ENCODE data around the gene FANCI. TPM values are rescaled to one million over a fixed set of nuclear protein-coding genes. Genes with fewer than 3 reads are reported as not detected.

FANCI gene
- total RNA-seq, 2 experiments from 2014 or later = 6.1 to 7.1 TPM

DNA sequence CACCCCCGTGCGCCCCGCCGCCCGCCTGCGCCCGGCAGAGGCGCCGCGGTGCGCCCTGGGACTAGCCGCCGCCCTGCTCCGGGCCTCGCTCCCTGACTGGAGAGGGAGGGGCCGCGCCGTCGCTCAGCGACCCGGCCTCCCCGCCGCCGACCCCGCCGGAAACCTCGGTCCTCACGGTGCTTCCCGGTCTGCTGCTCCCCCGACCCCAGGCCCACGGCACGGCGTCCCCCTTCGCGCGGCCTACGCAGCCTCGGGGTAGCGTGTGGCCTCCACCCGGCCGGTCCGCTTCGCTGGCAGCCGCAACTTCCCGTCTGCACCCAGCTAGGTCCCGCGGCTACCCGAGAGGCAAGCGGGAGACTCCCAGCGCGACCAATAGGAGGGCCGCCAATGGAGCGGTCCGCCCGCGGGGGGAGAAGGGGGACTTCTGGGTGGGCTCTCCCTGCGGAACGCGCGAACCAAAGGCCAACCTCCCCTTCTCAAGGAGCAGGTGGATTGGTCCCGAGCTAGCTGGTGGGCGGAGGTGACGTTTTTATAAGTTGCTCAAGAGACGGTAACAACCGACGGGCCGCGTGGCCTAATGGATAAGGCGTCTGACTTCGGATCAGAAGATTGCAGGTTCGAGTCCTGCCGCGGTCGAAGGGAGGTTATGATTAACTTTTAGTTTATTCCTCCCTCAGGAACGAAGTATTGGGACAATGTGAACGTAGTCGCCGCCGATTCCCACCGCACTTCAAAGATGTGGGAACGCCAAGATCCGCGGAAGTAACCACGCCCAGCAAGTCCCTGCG, 90.9 kb downstream of the FANCI start, which contains the start of gene POLG:
TSS of gene POLG (minus strand) at position 315 of the 788 bp plus-strand sequence. CDS start 1,070 bp downstream, outside the sequence.
- Histone ChIP-seq H3K9me3 (ENCODE audit: control insufficient read depth in 1 of 2, insufficient read depth in 1 of 2, low read length in 2 of 2) (no peaks in the 10 kb centered on the region), H3K27me3 (ENCODE audit: control insufficient read depth in 1 of 2, insufficient read depth in 2 of 2, low read length in 2 of 2) (no peaks in the 10 kb centered on the region), H3K36me3 (ENCODE audit: insufficient read depth, low read length) (peaks cover 36% of the 10 kb centered on the region), H3K4me1 (ENCODE audit: insufficient read depth, low read length) (peaks cover 54% of the 10 kb centered on the region), H3K27ac (ENCODE audit: low read depth in 1 of 2, low read length in 2 of 2) (peak within 1 kb of the TSS; percentile 55 to 79), H3K4me3 (ENCODE audit: low read length) (peak within 1 kb of the TSS; percentile 92)
- DNase-seq (peak; percentile 98 to 100 (median 99)), ATAC-seq (ENCODE audit: poor library complexity) (peak; percentile 91)
- H3K9me3 Mint-ChIP-seq = peaks cover 2% of the 10 kb centered on the region
- ChIA-PET POLR2A (interaction anchor here (0.7 to 2.0 kb wide), 10 partner anchors 11 to 1620 kb away, joined by 3 to 12 read pairs (median 5); partner anchors contain the start of genes ABHD2, FANCI, ISG20 and MRPL46), CTCF (interaction anchor here (1.3 to 3.0 kb wide), 3 partner anchors 9 to 128 kb away, joined by 3 to 22 read pairs (median 3); no protein-coding TSS in a partner anchor)
- peaks cover 11% of the 10 kb centered on the region for H3K27me3 Mint-ChIP-seq
- intact Hi-C loops (cut with DNase I, micrococcal nuclease) = loop anchor here (5.0 to 10.0 kb wide), 4 partner anchors 360 to 790 kb away; partner anchors contain the start of genes AEN (in 2 of the 2), DET1 (in 1 of the 2), PEX11A (in 1 of the 2) and WDR93 (in 1 of the 2)
- peak within 1 kb of the TSS; percentile 100 for H3K27ac Mint-ChIP-seq
- H3K36me3 Mint-ChIP-seq (ENCODE audit: low read depth) = peaks cover 46% of the 10 kb centered on the region
- H3K4me1 Mint-ChIP-seq (ENCODE audit: low read depth) = peaks cover 56% of the 10 kb centered on the region
- TF ChIP-seq, protein P1, sequence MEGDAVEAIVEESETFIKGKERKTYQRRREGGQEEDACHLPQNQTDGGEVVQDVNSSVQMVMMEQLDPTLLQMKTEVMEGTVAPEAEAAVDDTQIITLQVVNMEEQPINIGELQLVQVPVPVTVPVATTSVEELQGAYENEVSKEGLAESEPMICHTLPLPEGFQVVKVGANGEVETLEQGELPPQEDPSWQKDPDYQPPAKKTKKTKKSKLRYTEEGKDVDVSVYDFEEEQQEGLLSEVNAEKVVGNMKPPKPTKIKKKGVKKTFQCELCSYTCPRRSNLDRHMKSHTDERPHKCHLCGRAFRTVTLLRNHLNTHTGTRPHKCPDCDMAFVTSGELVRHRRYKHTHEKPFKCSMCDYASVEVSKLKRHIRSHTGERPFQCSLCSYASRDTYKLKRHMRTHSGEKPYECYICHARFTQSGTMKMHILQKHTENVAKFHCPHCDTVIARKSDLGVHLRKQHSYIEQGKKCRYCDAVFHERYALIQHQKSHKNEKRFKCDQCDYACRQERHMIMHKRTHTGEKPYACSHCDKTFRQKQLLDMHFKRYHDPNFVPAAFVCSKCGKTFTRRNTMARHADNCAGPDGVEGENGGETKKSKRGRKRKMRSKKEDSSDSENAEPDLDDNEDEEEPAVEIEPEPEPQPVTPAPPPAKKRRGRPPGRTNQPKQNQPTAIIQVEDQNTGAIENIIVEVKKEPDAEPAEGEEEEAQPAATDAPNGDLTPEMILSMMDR (IDR thresholded peaks at IDR 0.05) = no peak
- peak within 1 kb of the TSS; percentile 96 for H3K4me3 Mint-ChIP-seq

DNA sequence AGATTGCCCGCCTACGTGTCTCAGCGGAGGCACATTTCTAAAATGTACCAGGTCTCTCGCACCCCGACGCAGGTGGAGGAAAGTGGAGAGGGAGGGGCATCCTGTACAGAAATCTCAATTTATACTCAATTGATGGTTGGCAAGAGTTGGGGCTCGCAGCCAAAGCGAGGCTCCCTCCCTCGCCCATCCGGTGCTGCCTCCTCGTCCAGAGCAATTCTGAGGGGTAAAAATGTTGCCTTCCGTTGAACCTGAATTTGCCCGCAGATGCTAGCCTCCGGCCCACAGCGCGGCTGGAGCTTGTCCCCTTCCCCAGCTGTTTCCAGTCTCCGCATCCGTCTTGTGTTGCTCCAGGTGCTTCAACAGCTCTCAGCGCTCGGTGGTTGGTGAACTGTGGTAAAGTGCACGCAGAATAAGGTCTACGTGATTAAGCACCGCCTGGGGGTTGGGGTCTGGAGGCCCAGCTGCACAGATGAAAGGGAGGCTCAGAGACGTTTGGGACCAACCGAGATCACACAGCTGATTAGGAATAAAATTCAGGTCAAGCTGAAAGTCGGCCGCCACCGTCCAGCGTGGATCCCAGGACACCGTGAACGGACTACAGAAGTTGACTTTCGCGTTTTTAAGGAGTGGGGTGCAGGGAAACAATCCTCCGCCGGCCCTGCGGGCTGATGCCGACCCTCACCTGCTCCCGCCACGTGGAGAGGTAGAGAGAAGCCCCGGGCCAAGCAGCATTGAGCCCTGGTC, 91.7 kb downstream of the FANCI start:
- peak overlapping the region; percentile 100 for H3K27ac Mint-ChIP-seq
- ATAC-seq (ENCODE audit: poor library complexity) = peak; percentile 14

More for the DNA sequence above, 91.7 kb downstream of the FANCI start:
- H3K4me1 ChIP-seq (ENCODE audit: insufficient read depth, low read length) = peaks cover 46% of the 10 kb centered on the region
- Mint-ChIP-seq H3K9me3 (peaks cover 2% of the 10 kb centered on the region), H3K4me3 (peak overlapping the region; percentile 96), H3K27me3 (peaks cover 11% of the 10 kb centered on the region), H3K36me3 (ENCODE audit: low read depth) (peaks cover 39% of the 10 kb centered on the region), H3K4me1 (ENCODE audit: low read depth) (peaks cover 49% of the 10 kb centered on the region)
- H3K27ac ChIP-seq (ENCODE audit: low read depth in 1 of 2, low read length in 2 of 2) = peak overlapping the region in 1 of 2 donors; percentile 4
- H3K36me3 ChIP-seq (ENCODE audit: insufficient read depth, low read length) = peaks cover 28% of the 10 kb centered on the region
- DNase-seq = peak in 11 of 14 experiments; percentile 18 to 75 (median 33)
- TF ChIP-seq, protein P1 (IDR thresholded peaks at IDR 0.05) = no peak
- intact Hi-C loops (cut with DNase I, micrococcal nuclease) = loop anchor here (2.0 to 10.0 kb wide), 6 partner anchors 93 to 791 kb away; partner anchors contain the start of genes AEN (in 2 of the 2), DET1 (in 1 of the 2), FANCI (in 1 of the 2) and PEX11A (in 1 of the 2)
- no peaks in the 10 kb centered on the region for H3K9me3 ChIP-seq (ENCODE audit: control insufficient read depth in 1 of 2, insufficient read depth in 1 of 2, low read length in 2 of 2)
- ChIA-PET POLR2A (interaction anchor here (0.7 to 2.0 kb wide), 11 partner anchors 11 to 1619 kb away, joined by 3 to 12 read pairs (median 4); partner anchors contain the start of genes ABHD2, FANCI, ISG20 and MRPL46), CTCF (interaction anchor here (1.0 to 3.0 kb wide), 4 partner anchors 8 to 158 kb away, joined by 3 to 22 read pairs (median 3); no protein-coding TSS in a partner anchor)
- no peaks in the 10 kb centered on the region for H3K27me3 ChIP-seq (ENCODE audit: control insufficient read depth in 1 of 2, insufficient read depth in 2 of 2, low read length in 2 of 2)
- H3K4me3 ChIP-seq (ENCODE audit: low read length) = peak overlapping the region; percentile 92

All from CD4-positive, alpha-beta T cell (primary cell).